ENCODE measurements around the gene MCF2L2. TPM values are rescaled to one million over a fixed set of nuclear protein-coding genes. Genes with fewer than 3 reads are reported as not detected.
A peak's percentile ranks its signal among the peaks of the same experiment; 100 is the strongest.

The MCF2L2 gene
- total and polyA plus RNA-seq, 2 donors (not counting 3 experiments of a cell fraction or from before 2014, with no cell fraction given), result 0.15 to 1.1 TPM

DNA sequence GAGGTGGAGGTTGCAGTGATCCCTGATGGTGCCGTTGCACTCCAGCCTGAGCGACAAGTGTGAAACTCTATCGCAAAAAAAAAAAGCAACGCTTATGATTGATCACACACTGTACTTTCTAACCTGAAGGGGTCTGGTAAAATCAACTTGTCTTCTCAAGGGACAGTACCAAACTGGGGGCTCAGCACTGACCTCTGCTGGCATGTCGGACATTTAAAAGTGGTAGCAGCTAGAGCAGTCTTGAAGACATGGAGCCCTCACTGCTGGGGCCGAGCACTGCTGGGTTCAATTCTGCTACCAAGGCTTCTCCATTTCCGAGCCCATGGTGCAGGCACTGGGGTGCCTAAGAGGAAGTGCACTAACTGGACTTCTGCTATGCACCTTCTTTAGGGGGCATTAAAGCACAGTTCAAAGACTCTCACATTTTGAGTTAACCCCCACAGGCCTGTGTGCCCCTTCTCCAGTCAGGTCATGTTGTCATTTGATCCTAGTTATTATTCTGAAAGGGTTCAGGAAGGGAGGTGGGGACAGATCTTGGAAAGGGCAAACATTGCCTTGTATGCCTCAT lies 239.4 kb downstream of the MCF2L2 start:
- Histone ChIP-seq H3K27ac (ENCODE audit: insufficient read depth, low read depth, low read length) (no peak overlapping the region), H3K9me3 (replicated peaks; ENCODE audit: control insufficient read depth, insufficient read depth, low read length) (no peaks in the 10 kb centered on the region), H3K36me3 (ENCODE audit: control insufficient read depth in 2 of 2, extremely low read depth in 1 of 2, insufficient read depth in 2 of 2, low read length in 2 of 2) (no peaks in the 10 kb centered on the region), H3K27me3 (ENCODE audit: control insufficient read depth in 2 of 2, insufficient read depth in 2 of 2, low read length in 2 of 2) (no peaks in the 10 kb centered on the region), H3K9ac (replicated peaks; ENCODE audit: extremely low read depth, insufficient read depth, low read length) (no peak overlapping the region), H4K20me1 (replicated peaks; ENCODE audit: control insufficient read depth, extremely low read depth, insufficient read depth, low read length) (no peaks in the 10 kb centered on the region), H3K4me1 (ENCODE audit: control insufficient read depth, extremely low read depth, insufficient read depth, low read length) (peaks cover 16% of the 10 kb centered on the region), H3K79me2 (ENCODE audit: control insufficient read depth, insufficient read depth, low read length) (no peaks in the 10 kb centered on the region), H3K9me1 (replicated peaks; ENCODE audit: control insufficient read depth, extremely low read depth, insufficient read depth, low read length) (no peaks in the 10 kb centered on the region), H3K4me3 (replicated peaks in 1 of 3; ENCODE audit: insufficient read depth in 1 of 3, low read depth in 1 of 3, low read length in 3 of 3) (no peak overlapping the region), H3K4me2 (ENCODE audit: insufficient read depth, low read length) (no peak overlapping the region), H2AFZ (ENCODE audit: low read depth, low read length) (no peak overlapping the region)
- dilution Hi-C loops (cut with MboI; ENCODE audit: extremely low pct_ligation_motif_present, low sequenced_read_pairs) (no loop called here), intact Hi-C loops (cut with micrococcal nuclease) (loop anchor here (5.0 to 10.0 kb wide), 3 partner anchors 43 to 477 kb away; partner anchors contain the start of gene KLHL6)
- CTCF ChIA-PET, result interaction anchor here (0.6 to 1.0 kb wide), 4 partner anchors 50 to 197 kb away, joined by 3 to 10 read pairs (median 4); partner anchors contain the start of gene B3GNT5
- POLR2A ChIA-PET, result no interaction called here
- FAIRE-seq, result peak; percentile 89
- BruUV-seq (replicated peaks), result no TSS peak
- TF ChIP-seq JUN (IDR thresholded peaks at IDR 0.05; ENCODE audit: borderline replicate concordance, insufficient read depth, insufficient read length, low read depth) (no peak), POLR2A (IDR thresholded peaks at IDR 0.05; ENCODE audit: low read depth, low read length) (no peak)
- TF ChIP-seq, protein P1, sequence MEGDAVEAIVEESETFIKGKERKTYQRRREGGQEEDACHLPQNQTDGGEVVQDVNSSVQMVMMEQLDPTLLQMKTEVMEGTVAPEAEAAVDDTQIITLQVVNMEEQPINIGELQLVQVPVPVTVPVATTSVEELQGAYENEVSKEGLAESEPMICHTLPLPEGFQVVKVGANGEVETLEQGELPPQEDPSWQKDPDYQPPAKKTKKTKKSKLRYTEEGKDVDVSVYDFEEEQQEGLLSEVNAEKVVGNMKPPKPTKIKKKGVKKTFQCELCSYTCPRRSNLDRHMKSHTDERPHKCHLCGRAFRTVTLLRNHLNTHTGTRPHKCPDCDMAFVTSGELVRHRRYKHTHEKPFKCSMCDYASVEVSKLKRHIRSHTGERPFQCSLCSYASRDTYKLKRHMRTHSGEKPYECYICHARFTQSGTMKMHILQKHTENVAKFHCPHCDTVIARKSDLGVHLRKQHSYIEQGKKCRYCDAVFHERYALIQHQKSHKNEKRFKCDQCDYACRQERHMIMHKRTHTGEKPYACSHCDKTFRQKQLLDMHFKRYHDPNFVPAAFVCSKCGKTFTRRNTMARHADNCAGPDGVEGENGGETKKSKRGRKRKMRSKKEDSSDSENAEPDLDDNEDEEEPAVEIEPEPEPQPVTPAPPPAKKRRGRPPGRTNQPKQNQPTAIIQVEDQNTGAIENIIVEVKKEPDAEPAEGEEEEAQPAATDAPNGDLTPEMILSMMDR (IDR thresholded peaks at IDR 0.05; ENCODE audit: extremely low read depth in 1 of 2, insufficient read depth in 1 of 2, low read depth in 1 of 2, low read length in 2 of 2), result peak; percentile 36 to 41
- peak; percentile 47 for DNase-seq (ENCODE audit: low read depth, low spot score)

DNA sequence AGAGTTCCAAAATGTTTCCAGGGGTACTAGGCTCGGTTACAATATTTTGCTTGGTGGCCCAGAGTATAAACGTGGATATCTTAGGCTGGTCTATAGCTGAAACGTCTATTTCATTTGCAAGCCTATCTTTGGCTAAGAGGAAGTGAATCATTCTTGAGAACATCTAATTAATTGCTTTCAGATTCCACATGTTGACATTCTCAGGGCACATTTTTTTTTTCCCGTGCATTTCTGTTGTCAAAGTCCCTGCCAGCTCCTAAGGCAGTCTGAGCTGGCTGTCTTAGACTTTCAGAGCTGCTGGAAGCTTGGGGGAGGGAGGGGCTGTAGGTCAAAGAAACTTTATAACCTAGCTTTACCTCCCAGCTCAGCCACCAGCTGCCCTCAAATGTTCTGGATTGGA lies 242.7 kb downstream of the MCF2L2 start:
- H3K4me3 ChIP-seq (replicated peaks in 1 of 3; ENCODE audit: insufficient read depth in 1 of 3, low read depth in 1 of 3, low read length in 3 of 3), result no peak overlapping the region
- no peaks in the 10 kb centered on the region for H3K9me3 ChIP-seq (replicated peaks; ENCODE audit: control insufficient read depth, insufficient read depth, low read length)
- intact Hi-C loops (cut with micrococcal nuclease), result loop anchor here (1.0 to 10.0 kb wide), 6 partner anchors 47 to 473 kb away; partner anchors contain the start of genes B3GNT5 and KLHL6
- DNase-seq (ENCODE audit: low read depth, low spot score) (peak; percentile 83), FAIRE-seq (peak; percentile 93)
- TF ChIP-seq JUN (IDR thresholded peaks at IDR 0.05; ENCODE audit: borderline replicate concordance, insufficient read depth, insufficient read length, low read depth) (peak; percentile 64), EZH2 (IDR thresholded peaks at IDR 0.05; ENCODE audit: borderline replicate concordance, low read depth, low read length, severe bottlenecking) (no peak), POLR2AphosphoS5 (IDR thresholded peaks at IDR 0.05; ENCODE audit: insufficient read depth, low read depth, low read length) (peak; percentile 38), MAX (IDR thresholded peaks at IDR 0.05; ENCODE audit: insufficient read depth, insufficient read length) (no peak), MYC (IDR thresholded peaks at IDR 0.05; ENCODE audit: low read depth, low read length) (no peak), FOS (IDR thresholded peaks at IDR 0.05; ENCODE audit: borderline replicate concordance, insufficient read depth, low read length) (peak; percentile 69)
- dilution Hi-C loops (cut with MboI; ENCODE audit: extremely low pct_ligation_motif_present, low sequenced_read_pairs), result no loop called here
- no peaks in the 10 kb centered on the region for H4K20me1 ChIP-seq (replicated peaks; ENCODE audit: control insufficient read depth, extremely low read depth, insufficient read depth, low read length)
- peak overlapping the region; percentile 12 for H3K4me2 ChIP-seq (ENCODE audit: insufficient read depth, low read length)
- H2AFZ ChIP-seq (ENCODE audit: low read depth, low read length), result no peak overlapping the region
- no peaks in the 10 kb centered on the region for H3K36me3 ChIP-seq (ENCODE audit: control insufficient read depth in 2 of 2, extremely low read depth in 1 of 2, insufficient read depth in 2 of 2, low read length in 2 of 2)
- H3K9me1 ChIP-seq (replicated peaks; ENCODE audit: control insufficient read depth, extremely low read depth, insufficient read depth, low read length), result no peaks in the 10 kb centered on the region
- H3K79me2 ChIP-seq (ENCODE audit: control insufficient read depth, insufficient read depth, low read length), result no peaks in the 10 kb centered on the region
- ChIA-PET CTCF (interaction anchor here (0.8 to 12.1 kb wide), 26 partner anchors 9 to 581 kb away, joined by 3 to 816 read pairs (median 8); partner anchors contain the start of gene B3GNT5), POLR2A (interaction anchor here (0.6 kb wide), 1 partner anchor 100 kb away, joined by 3 read pairs; no protein-coding TSS in a partner anchor)
- no peak overlapping the region for H3K9ac ChIP-seq (replicated peaks; ENCODE audit: extremely low read depth, insufficient read depth, low read length)
- no TSS peak for BruUV-seq (replicated peaks)
- H3K4me1 ChIP-seq (ENCODE audit: control insufficient read depth, extremely low read depth, insufficient read depth, low read length), result peaks cover 16% of the 10 kb centered on the region
- H3K27ac ChIP-seq (ENCODE audit: insufficient read depth, low read depth, low read length), result peak overlapping the region; percentile 4
- no peaks in the 10 kb centered on the region for H3K27me3 ChIP-seq (ENCODE audit: control insufficient read depth in 2 of 2, insufficient read depth in 2 of 2, low read length in 2 of 2)
